BLaER1 treated with 17β-estradiol and CSF1 and Interleukin-3, amounts not matched to agents 10 nM and 100 nM (cell line): ENCODE results near the gene MYO5C.

ENCODE experiments used
- H3K27ac ChIP-seq, 11 experiments: shearing (Covaris generic); formaldehyde crosslinking; 2 replicates each; pipeline ENCODE4 v1.8.1; 2022
- H3K27me3 ChIP-seq, 11 experiments: shearing (Covaris generic); formaldehyde crosslinking; 2 replicates each; pipeline ENCODE4 v1.8.1; 2022
- H3K36me3 ChIP-seq, 11 experiments: shearing (Covaris generic); formaldehyde crosslinking; 2 replicates each; pipeline ENCODE4 v1.8.1; 2022
- H3K4me1 ChIP-seq, 10 experiments: shearing (Covaris generic); formaldehyde crosslinking; 2 replicates each; pipeline ENCODE4 v1.8.1; 2022
- H3K4me2 ChIP-seq, 11 experiments: shearing (Covaris generic); formaldehyde crosslinking; 2 replicates each; pipeline ENCODE4 v1.8.1; 2022
- H3K4me3 ChIP-seq, 10 experiments: shearing (Covaris generic); formaldehyde crosslinking; 2 replicates each; pipeline ENCODE4 v1.8.1; 2022
- H3K9ac ChIP-seq, 11 experiments: shearing (Covaris generic); formaldehyde crosslinking; 2 replicates each; pipeline ENCODE4 v1.8.1; 2022
- H3K9me3 ChIP-seq, 11 experiments: shearing (Covaris generic); formaldehyde crosslinking; replicated peaks in 1 of 11; 2 replicates each; pipeline ENCODE4 v1.8.1; 2022
- H4K20me1 ChIP-seq, 11 experiments: shearing (Covaris generic); formaldehyde crosslinking; 2 replicates each; pipeline ENCODE4 v1.8.1; 2022
- Cebpa-rat ChIP-seq, 11 experiments: shearing (Covaris generic); IDR thresholded peaks; 2 replicates each; pipeline ENCODE4 v1.8.1; 2022

The MYO5C gene

DNA sequence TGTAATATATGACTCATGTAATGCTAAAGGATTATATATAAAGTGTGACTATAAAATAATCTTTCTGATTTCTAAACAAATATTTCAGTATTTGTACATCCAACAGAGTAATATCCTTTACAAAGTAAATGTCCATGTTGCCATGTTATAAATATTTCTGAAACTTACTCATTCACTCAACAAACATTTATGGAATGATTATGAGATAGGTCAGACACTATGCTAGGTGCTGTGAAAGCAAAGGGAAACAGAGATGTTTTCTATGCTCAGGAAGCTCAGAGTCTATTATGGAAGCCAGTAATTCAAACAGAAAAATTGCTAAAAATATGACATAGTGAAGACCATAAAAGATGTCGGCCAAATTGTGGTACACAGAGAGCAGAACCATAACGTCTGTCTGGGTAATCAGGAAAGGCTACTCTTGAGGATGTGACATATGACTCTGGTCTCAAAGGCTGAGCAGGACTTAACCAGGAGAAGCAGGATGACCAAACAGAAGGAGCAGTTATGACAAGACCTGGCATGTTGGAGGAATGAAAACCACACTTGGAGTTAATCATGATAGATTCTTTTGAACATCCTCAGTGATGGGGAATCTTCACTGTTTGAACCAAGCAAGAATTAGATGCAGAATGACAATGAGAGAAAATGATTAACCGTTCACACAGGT, 39.0 kb upstream of the MYO5C start:
- H3K4me3 ChIP-seq: no peak overlapping the region
- TF ChIP-seq Cebpa-rat (IDR thresholded peaks at IDR 0.05): no peak
- no peaks in the 10 kb centered on the region for H3K27me3 ChIP-seq
- H3K4me1 ChIP-seq: peaks cover 0 to 16% (median 7%) of the 10 kb centered on the region in 10 experiments; a peak in 13 of 20 replicates
- no peaks in the 10 kb centered on the region for H3K9me3 ChIP-seq
- no peak overlapping the region for H3K4me2 ChIP-seq
- no peak overlapping the region for H3K9ac ChIP-seq
- peaks cover 9 to 73% (median 19%) of the 10 kb centered on the region in 11 experiments; a peak in 21 of 22 replicates for H3K36me3 ChIP-seq
- no peak overlapping the region for H3K27ac ChIP-seq
- no peaks in the 10 kb centered on the region for H4K20me1 ChIP-seq

DNA sequence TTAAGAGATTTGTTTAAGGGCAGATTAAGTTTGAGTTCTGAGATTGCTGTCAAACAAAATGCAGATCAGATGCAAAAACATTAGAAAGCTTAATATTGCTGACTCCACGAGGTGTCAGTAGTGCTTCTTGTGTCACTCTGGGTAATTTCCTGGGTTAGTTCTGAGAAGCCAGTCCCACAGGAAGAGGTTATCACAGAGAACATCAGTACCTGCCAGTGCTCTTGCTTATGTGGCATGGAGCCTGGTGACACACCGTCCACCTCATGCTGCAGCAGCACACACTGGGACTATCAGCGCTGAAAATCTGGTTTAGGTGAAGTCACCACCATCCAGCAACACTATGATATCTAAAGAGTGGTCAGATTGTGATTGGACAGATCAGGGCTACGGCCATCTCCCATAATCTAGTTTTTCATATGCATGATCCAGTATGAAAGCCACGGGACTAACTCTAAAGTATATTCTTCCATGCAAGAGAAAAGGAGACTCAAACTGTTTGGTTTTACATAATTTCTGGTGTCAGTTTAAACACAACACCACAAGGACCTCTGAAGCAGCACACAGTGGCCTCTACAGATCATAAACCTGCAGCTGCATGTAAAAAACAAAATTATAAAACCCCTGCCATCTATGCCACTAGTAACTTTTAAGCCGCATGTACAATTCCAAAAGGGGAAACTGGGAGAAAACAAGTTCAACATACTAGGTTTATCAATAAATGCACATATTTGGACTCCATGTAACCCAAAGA, 36.1 kb upstream of the MYO5C start:
- peak overlapping the region in 1 of 11 experiments; percentile 1; a peak in 1 of 22 replicates for H3K9ac ChIP-seq
- H3K9me3 ChIP-seq: no peaks in the 10 kb centered on the region
- H3K4me3 ChIP-seq: no peak overlapping the region
- H3K4me2 ChIP-seq: peak overlapping the region in 3 of 11 experiments; percentile 2 to 47 (median 8); a peak in 6 of 22 replicates
- H3K4me1 ChIP-seq: peaks cover 0 to 16% (median 7%) of the 10 kb centered on the region in 10 experiments; a peak in 13 of 20 replicates
- H3K27ac ChIP-seq: no peak overlapping the region
- TF ChIP-seq Cebpa-rat (IDR thresholded peaks at IDR 0.05): no peak
- H3K36me3 ChIP-seq: peaks cover 16 to 82% (median 43%) of the 10 kb centered on the region in 11 experiments; a peak in 21 of 22 replicates
- no peaks in the 10 kb centered on the region for H3K27me3 ChIP-seq
- H4K20me1 ChIP-seq: peaks cover 0 to 3% (median 0%) of the 10 kb centered on the region in 11 experiments; a peak in 1 of 22 replicates

DNA sequence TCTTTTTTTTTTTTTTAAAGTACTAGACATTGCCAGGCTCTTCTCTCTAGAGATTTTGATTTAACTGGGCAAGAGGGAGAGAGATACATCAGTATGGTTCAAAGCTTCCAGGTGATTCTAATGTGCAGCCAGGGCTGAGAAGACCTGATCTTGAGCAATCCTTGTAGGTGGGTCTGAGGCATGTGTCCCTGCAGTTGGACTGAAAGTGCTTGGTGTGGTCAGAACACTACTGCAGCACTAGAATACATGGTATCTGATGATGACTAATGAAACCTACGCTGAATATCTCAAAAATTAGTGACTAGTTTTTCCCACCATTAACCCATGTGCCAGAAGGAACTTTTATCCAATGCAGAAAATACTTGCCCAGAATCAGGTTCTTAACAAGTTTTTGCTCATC, 34.4 kb upstream of the MYO5C start:
- H3K4me3 ChIP-seq: no peak overlapping the region
- no peaks in the 10 kb centered on the region for H3K9me3 ChIP-seq
- no peaks in the 10 kb centered on the region for H3K27me3 ChIP-seq
- H3K4me1 ChIP-seq: peaks cover 0 to 16% (median 7%) of the 10 kb centered on the region in 10 experiments; a peak in 13 of 20 replicates
- no peak overlapping the region for H3K27ac ChIP-seq
- peaks cover 0 to 3% (median 0%) of the 10 kb centered on the region in 11 experiments; a peak in 1 of 22 replicates for H4K20me1 ChIP-seq
- no peak overlapping the region for H3K4me2 ChIP-seq
- 0 out of 22 replicates have a peak overlapping the region, but pooled peaks of 1 of the 11 experiments have one; percentile 32 for H3K9ac ChIP-seq
- H3K36me3 ChIP-seq: peaks cover 25 to 83% (median 55%) of the 10 kb centered on the region in 11 experiments; a peak in 21 of 22 replicates
- no peak for TF ChIP-seq Cebpa-rat (IDR thresholded peaks at IDR 0.05)

DNA sequence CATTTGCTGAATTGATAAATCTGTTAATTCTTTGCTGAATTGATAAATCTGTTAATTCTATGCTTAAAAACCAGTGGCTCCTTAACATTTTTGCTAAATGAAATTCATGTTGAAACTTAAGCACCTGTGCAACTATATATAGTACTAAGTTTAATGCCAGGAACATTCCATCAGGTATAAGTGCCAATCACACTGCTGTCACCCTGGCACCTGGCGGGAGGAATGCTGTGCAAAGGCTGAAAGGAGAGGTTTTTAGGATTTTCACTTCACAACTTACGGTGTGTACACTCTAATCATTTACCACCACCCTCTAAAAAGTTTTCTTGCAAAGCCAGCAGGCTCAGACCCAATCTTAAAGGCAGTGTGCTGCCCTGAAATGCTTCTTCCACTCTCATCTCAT, 33.5 kb upstream of the MYO5C start:
- no peak overlapping the region for H3K4me2 ChIP-seq
- peaks cover 0 to 16% (median 7%) of the 10 kb centered on the region in 10 experiments; a peak in 13 of 20 replicates for H3K4me1 ChIP-seq
- H3K4me3 ChIP-seq: no peak overlapping the region
- H3K9me3 ChIP-seq: no peaks in the 10 kb centered on the region
- H3K27me3 ChIP-seq: no peaks in the 10 kb centered on the region
- H3K9ac ChIP-seq: no peak overlapping the region
- peaks cover 26 to 83% (median 58%) of the 10 kb centered on the region in 11 experiments; a peak in 21 of 22 replicates for H3K36me3 ChIP-seq
- TF ChIP-seq Cebpa-rat (IDR thresholded peaks at IDR 0.05): no peak
- H4K20me1 ChIP-seq: peaks cover 0 to 3% (median 0%) of the 10 kb centered on the region in 11 experiments; a peak in 1 of 22 replicates
- no peak overlapping the region for H3K27ac ChIP-seq

DNA sequence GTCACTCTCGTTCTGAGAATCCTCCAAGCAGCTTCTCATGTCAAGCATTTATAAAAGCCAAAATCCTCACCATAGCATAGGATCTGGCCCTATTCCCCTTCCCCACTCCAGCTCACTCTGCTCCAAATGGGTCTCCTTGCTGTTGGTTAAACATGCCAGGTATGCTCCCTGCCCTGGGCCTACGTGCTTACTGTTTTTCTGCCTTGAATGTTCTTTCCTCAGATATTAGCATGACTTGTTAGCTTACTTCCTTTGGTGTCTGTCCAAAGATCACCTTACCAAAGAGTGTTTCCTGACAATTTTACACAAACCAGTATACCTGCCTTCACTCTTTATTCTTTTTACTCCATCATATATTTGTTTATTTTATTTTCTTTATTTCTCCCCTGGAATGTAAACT, 33.1 kb upstream of the MYO5C start:
- Histone ChIP-seq H4K20me1 (peaks cover 0 to 3% (median 0%) of the 10 kb centered on the region in 11 experiments; a peak in 1 of 22 replicates), H3K4me1 (peaks cover 0 to 16% (median 7%) of the 10 kb centered on the region in 10 experiments; a peak in 13 of 20 replicates), H3K4me3 (no peak overlapping the region), H3K9me3 (no peaks in the 10 kb centered on the region), H3K27me3 (no peaks in the 10 kb centered on the region), H3K9ac (no peak overlapping the region), H3K27ac (no peak overlapping the region), H3K36me3 (peaks cover 26 to 83% (median 59%) of the 10 kb centered on the region in 11 experiments; a peak in 21 of 22 replicates), H3K4me2 (no peak overlapping the region)
- TF ChIP-seq Cebpa-rat (IDR thresholded peaks at IDR 0.05): no peak

DNA sequence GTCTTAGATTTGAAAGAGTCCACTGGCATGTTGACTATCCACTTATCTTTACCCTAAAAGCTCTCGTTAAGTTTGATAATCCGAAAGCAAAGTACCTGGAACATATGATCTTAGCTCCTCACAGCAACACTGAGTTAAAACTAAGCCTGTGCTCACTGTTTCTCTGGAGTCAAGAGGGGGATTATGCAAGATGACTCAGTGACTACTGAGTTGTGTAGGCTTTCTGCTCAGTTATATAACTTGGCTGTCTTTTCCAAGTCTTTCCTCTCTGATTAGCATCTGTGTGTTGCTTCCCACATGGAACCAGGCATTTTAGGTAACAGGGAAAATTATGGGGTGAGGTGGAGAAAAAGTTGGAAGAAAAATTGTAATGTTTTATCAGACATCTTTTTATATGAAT, 31.2 kb upstream of the MYO5C start:
- Histone ChIP-seq H3K9ac (no peak overlapping the region), H3K27me3 (no peaks in the 10 kb centered on the region), H3K36me3 (peaks cover 36 to 96% (median 68%) of the 10 kb centered on the region in 11 experiments; a peak in 21 of 22 replicates), H3K4me2 (no peak overlapping the region), H3K27ac (no peak overlapping the region), H4K20me1 (peaks cover 0 to 3% (median 0%) of the 10 kb centered on the region in 11 experiments; a peak in 1 of 22 replicates), H3K9me3 (no peaks in the 10 kb centered on the region), H3K4me1 (peaks cover 0 to 7% (median 5%) of the 10 kb centered on the region in 10 experiments; a peak in 13 of 20 replicates), H3K4me3 (no peak overlapping the region)
- TF ChIP-seq Cebpa-rat (IDR thresholded peaks at IDR 0.05): no peak

DNA sequence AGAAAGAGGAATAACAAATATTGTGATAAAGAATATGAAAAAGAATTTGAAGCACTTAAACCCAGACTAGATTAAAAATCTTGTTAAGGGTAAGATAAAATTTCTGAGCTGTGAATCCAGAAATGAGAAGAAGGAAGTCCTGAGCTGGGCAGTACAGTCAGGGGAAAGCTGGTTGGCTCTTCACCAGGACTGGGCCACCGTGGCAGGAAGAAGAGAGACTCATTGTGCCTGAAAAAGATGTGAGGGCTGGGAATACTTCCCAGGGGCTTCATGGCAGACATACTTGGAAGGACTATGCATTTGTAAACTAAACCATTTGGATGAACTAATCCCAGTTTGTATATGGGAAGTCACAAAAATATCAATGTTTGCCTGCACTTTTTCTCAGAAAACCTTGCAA, 28.5 kb upstream of the MYO5C start:
- no peak overlapping the region for H3K4me2 ChIP-seq
- peaks cover 48 to 100% (median 79%) of the 10 kb centered on the region in 11 experiments for H3K36me3 ChIP-seq
- H3K4me3 ChIP-seq: no peak overlapping the region
- H3K9ac ChIP-seq: no peak overlapping the region
- H3K4me1 ChIP-seq: no peaks in the 10 kb centered on the region
- H3K9me3 ChIP-seq: no peaks in the 10 kb centered on the region
- peaks cover 0 to 3% (median 0%) of the 10 kb centered on the region in 11 experiments; a peak in 1 of 22 replicates for H4K20me1 ChIP-seq
- no peak for TF ChIP-seq Cebpa-rat (IDR thresholded peaks at IDR 0.05)
- no peaks in the 10 kb centered on the region for H3K27me3 ChIP-seq
- H3K27ac ChIP-seq: no peak overlapping the region

DNA sequence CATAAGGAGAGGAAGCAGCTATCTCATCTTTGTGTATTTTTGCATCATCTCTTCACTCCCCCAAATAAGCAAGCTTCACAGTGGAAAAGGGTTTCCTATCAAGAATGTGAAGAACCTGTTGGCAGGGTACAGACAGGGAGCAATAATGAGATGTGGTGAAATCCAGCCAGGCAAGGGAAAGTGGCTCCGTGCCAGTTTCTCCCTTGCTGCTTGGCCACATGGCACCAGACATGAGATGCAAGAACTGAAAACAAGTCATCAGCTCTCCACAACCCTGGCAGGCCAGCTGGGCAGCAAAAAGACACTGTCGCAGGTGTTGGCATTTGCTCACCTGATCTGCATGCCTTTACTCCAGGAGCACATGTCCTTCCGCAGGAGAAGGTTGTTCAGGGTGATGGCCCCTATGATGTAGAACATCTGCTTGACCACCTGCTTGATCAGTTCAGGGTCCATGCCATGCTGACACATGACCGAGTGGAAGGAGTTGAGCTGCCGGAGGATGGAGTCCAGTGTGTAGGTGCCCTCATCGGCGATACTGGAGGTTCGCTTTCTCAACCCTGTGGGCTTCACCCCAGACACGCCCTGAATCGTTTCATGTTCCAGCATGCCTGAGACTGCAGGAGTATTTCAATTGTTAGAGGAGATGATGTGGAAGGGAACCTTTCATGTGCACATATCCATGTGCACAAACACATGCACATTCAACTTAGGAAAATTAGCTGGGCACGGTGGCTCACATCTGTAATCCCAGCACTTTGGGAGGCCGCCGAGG, 23.3 kb upstream of the MYO5C start:
- Histone ChIP-seq H3K4me1 (no peaks in the 10 kb centered on the region), H3K27ac (no peak overlapping the region), H3K4me2 (no peak overlapping the region), H3K36me3 (peaks cover 55 to 100% (median 84%) of the 10 kb centered on the region in 11 experiments), H4K20me1 (no peaks in the 10 kb centered on the region), H3K27me3 (no peaks in the 10 kb centered on the region), H3K9me3 (no peaks in the 10 kb centered on the region), H3K4me3 (no peak overlapping the region), H3K9ac (no peak overlapping the region)
- TF ChIP-seq Cebpa-rat (IDR thresholded peaks at IDR 0.05): no peak
